Activated CD4-positive, alpha-beta T cell treated with anti-CD3 and anti-CD28 coated beads for 4 hours (primary cell): Measurements from ENCODE around the gene CNOT4.
"Not testable (repeated sequence)": the region's sequence is repeated elsewhere in the genome, so short reads cannot be mapped to it uniquely, and the experiment has no call there.

ENCODE experiments used
- DNase-seq, 2 donors: peaks; one replicate each; pipeline ENCODE4 v3.0.0-alpha.2; 2020

Gene CNOT4

GRCh38 chr7:135353832-135354231 lies 156.1 kb downstream of the CNOT4 start:
- no peak for DNase-seq

- DNase-seq: no peak
Measured at GRCh38 chr7:135352285-135352684, 157.6 kb downstream of the CNOT4 start.

- not testable (repeated sequence) for DNase-seq
Measured at GRCh38 chr7:135351070-135351469, 158.8 kb downstream of the CNOT4 start.

GRCh38 chr7:135349746-135350145 lies 160.2 kb downstream of the CNOT4 start:
- DNase-seq: no peak

GRCh38 chr7:135348493-135348892 lies 161.4 kb downstream of the CNOT4 start:
- no peak for DNase-seq

- no peak for DNase-seq
Measured at GRCh38 chr7:135343361-135343760, 166.5 kb downstream of the CNOT4 start.

- DNase-seq: no peak
Measured at GRCh38 chr7:135342887-135343286, 167.0 kb downstream of the CNOT4 start.

- DNase-seq: no peak
Measured at GRCh38 chr7:135341049-135341448, 168.9 kb downstream of the CNOT4 start.

- no peak for DNase-seq
Measured at GRCh38 chr7:135337977-135338550, 171.8 kb downstream of the CNOT4 start.

GRCh38 chr7:135337506-135337905 lies 172.4 kb downstream of the CNOT4 start:
- no peak for DNase-seq

GRCh38 chr7:135335628-135336139 lies 174.2 kb downstream of the CNOT4 start:
- peak; percentile 6 to 11 for DNase-seq

- DNase-seq: no peak
Measured at GRCh38 chr7:135334830-135335543, 174.9 kb downstream of the CNOT4 start.

- no peak for DNase-seq
Measured at GRCh38 chr7:135333946-135334345, 176.0 kb downstream of the CNOT4 start.

- no peak for DNase-seq
Measured at GRCh38 chr7:135333200-135333599, 176.7 kb downstream of the CNOT4 start.

GRCh38 chr7:135330088-135330487 lies 179.8 kb downstream of the CNOT4 start:
- DNase-seq: no peak

GRCh38 chr7:135328526-135328925 lies 181.4 kb downstream of the CNOT4 start:
- no peak for DNase-seq

GRCh38 chr7:135328053-135328452 lies 181.8 kb downstream of the CNOT4 start:
- DNase-seq: no peak

GRCh38 chr7:135327458-135327857 lies 182.4 kb downstream of the CNOT4 start:
- no peak for DNase-seq

- no peak for DNase-seq
Measured at GRCh38 chr7:135326636-135327280, 183.1 kb downstream of the CNOT4 start.

GRCh38 chr7:135322571-135323340 lies 187.1 kb downstream of the CNOT4 start:
- no peak for DNase-seq

GRCh38 chr7:135321556-135321955 lies 188.3 kb downstream of the CNOT4 start:
- DNase-seq: no peak

- DNase-seq: not testable (repeated sequence)
Measured at GRCh38 chr7:135320953-135321352, 188.9 kb downstream of the CNOT4 start.

- no peak for DNase-seq
Measured at GRCh38 chr7:135320268-135320667, 189.6 kb downstream of the CNOT4 start.
